A549 (cell line): ENCODE data around the gene PAX4. TPM values are rescaled to one million over a fixed set of nuclear protein-coding genes. Genes with fewer than 3 reads are reported as not detected.

Source experiments
- ATAC-seq, 2 experiments: fragments of 200-7000 bp in 1 of 2; fragments of >200 bp in 1 of 2; cut with Nextera tagmentation in 1 of 2; cut with Tn5 transposase in 1 of 2; 3 replicates each; pipeline versions ENCODE4 v1.8.0 to v1.9.1; 2018 to 2020; ENCODE audit warnings: mild to moderate bottlenecking in 1 of 2, moderate library complexity in 1 of 2
- CTCF ChIA-PET: fragments of 300-600 bp; sonication (Branson Sonifier 250); formaldehyde crosslinking; extraction: SDS; loops from one replicate; lab custom pipeline; 2021; ENCODE audit warnings: antibody characterized with exemption, inconsistent platforms; lab: Yijun Ruan, JAX
- POLR2A ChIA-PET: fragments of 350-600 bp; formaldehyde crosslinking; extraction: SDS; loops from one replicate; lab custom pipeline; 2021; ENCODE audit warnings: antibody characterized with exemption, inconsistent platforms; lab: Yijun Ruan, JAX
- DNase-seq, 2 experiments: peaks; one replicate each; pipeline versions ENCODE4 v3.0.0 to v3.0.0-alpha.2; 2011 to 2016; ENCODE audit warnings: low read depth in 1 of 2, low spot score in 1 of 2
- FAIRE-seq: peaks from 2 replicates; lab custom pipeline; 2011; peaks lifted over from hg19 to GRCh38; lab: Jason Lieb, UNC
- H3K27ac ChIP-seq, 2 experiments: fragments of >200 bp; sonication (Bioruptor Twin); formaldehyde crosslinking; 3 replicates each; pipeline ENCODE4 v1.5.1; 2016 to 2017
- H3K4me1 ChIP-seq: fragments of >200 bp; sonication (Bioruptor Twin); formaldehyde crosslinking; 3 replicates; pipeline ENCODE4 v1.6.1; 2016
- H3K4me2 ChIP-seq: fragments of >200 bp; sonication (Bioruptor Twin); formaldehyde crosslinking; 3 replicates; pipeline ENCODE4 v1.6.1; 2016
- H3K4me3 ChIP-seq: fragments of >200 bp; sonication (Bioruptor Twin); formaldehyde crosslinking; 3 replicates; pipeline ENCODE4 v1.5.1; 2016
- H3K9me3 ChIP-seq: fragments of >200 bp; sonication (Bioruptor Twin); formaldehyde crosslinking; 3 replicates; pipeline ENCODE4 v1.6.1; 2016
- BHLHE40 ChIP-seq: IDR thresholded peaks from 2 replicates; pipeline ENCODE4 v1.6.1; 2012; ENCODE audit warnings: low read depth, low read length, inconsistent platforms
- CEBPB ChIP-seq, 2 experiments: fragments of >200 bp in 1 of 2; sonication (Bioruptor Twin) in 1 of 2; formaldehyde crosslinking in 1 of 2; IDR thresholded peaks; 2 replicates each; pipeline ENCODE4 v1.6.1; 2012 to 2016
- CHD4 ChIP-seq: fragments of 200-600 bp; sonication (generic); IDR thresholded peaks from 2 replicates; pipeline ENCODE4 v1.6.1; 2016; ENCODE audit warnings: antibody characterized with exemption, mild to moderate bottlenecking, borderline replicate concordance
- ESRRA ChIP-seq: fragments of 150-350 bp; IDR thresholded peaks from 2 replicates; pipeline ENCODE4 v1.6.1; 2014; ENCODE audit warnings: mild to moderate bottlenecking, low read length, borderline replicate concordance
- HOXA7 ChIP-seq: fragments of 250-450 bp; sonication (Bioruptor Pico); IDR thresholded peaks from 2 replicates; pipeline ENCODE4 v1.5.0; 2020; ENCODE audit warnings: mild to moderate bottlenecking, moderate library complexity
- HOXB5 ChIP-seq: fragments of 250-450 bp; sonication (Bioruptor Pico); IDR thresholded peaks from 2 replicates; pipeline ENCODE4 v1.5.0; 2020; ENCODE audit warnings: mild to moderate bottlenecking, moderate library complexity
- JUN ChIP-seq, 2 experiments: fragments of >200 bp; sonication (Bioruptor Twin); formaldehyde crosslinking; IDR thresholded peaks; 2 replicates in 1 of 2; 3 replicates in 1 of 2; pipeline ENCODE4 v1.6.1; 2016 to 2017
- JUNB ChIP-seq: fragments of >200 bp; sonication (Bioruptor Twin); formaldehyde crosslinking; IDR thresholded peaks from 2 replicates; pipeline ENCODE4 v1.6.1; 2016
- KDM1A ChIP-seq: fragments of 200-600 bp; sonication (generic); IDR thresholded peaks from 2 replicates; pipeline ENCODE4 v1.6.1; 2016; ENCODE audit warnings: low read depth, mild to moderate bottlenecking
- MAFK ChIP-seq: fragments of 450-650 bp; IDR thresholded peaks from 2 replicates; pipeline ENCODE4 v1.6.1; 2014; ENCODE audit not compliant: partially characterized antibody
- MAZ ChIP-seq: fragments of 150-350 bp; IDR thresholded peaks from 2 replicates; pipeline ENCODE4 v1.6.1; 2014; ENCODE audit warnings: antibody characterized with exemption, low read depth, low read length, borderline replicate concordance
- MYC ChIP-seq: IDR thresholded peaks from 2 replicates; pipeline ENCODE4 v1.6.1; 2012; ENCODE audit warnings: mild to moderate bottlenecking, inconsistent platforms, low read length, improper control_type of control experiment, borderline replicate concordance
- NPAS2 ChIP-seq: fragments of 250-450 bp; sonication (Bioruptor Pico); IDR thresholded peaks from 2 replicates; pipeline ENCODE4 v1.8.0; 2022; ENCODE audit warnings: mild to moderate bottlenecking, moderate library complexity, borderline replicate concordance
- NR3C1 ChIP-seq: fragments of >200 bp; sonication (Bioruptor Twin); formaldehyde crosslinking; IDR thresholded peaks from 3 replicates; pipeline ENCODE4 v1.6.1; 2017
- PHF8 ChIP-seq: fragments of 200-600 bp; sonication (generic); IDR thresholded peaks from 2 replicates; pipeline ENCODE4 v1.6.1; 2016; ENCODE audit warnings: low read depth, mild to moderate bottlenecking, antibody characterized with exemption, moderate library complexity, borderline replicate concordance
- POLR2A ChIP-seq: IDR thresholded peaks from 2 replicates; pipeline ENCODE4 v1.6.1; 2012; ENCODE audit warnings: mild to moderate bottlenecking, low read length
- RARB ChIP-seq: fragments of 250-450 bp; sonication (Bioruptor Pico); IDR thresholded peaks from 2 replicates; pipeline ENCODE4 v1.8.0; 2021; ENCODE audit warnings: mild to moderate bottlenecking, moderate library complexity
- TFCP2L1 ChIP-seq: fragments of 250-450 bp; sonication (Bioruptor Pico); IDR thresholded peaks from 2 replicates; pipeline ENCODE4 v1.5.0; 2021; ENCODE audit warnings: mild to moderate bottlenecking
- ZFP36 ChIP-seq: fragments of 450-650 bp; IDR thresholded peaks from 2 replicates; pipeline ENCODE4 v1.6.1; 2014; ENCODE audit warnings: borderline replicate concordance; ENCODE audit not compliant: partially characterized antibody
- ZSCAN20 ChIP-seq: fragments of 250-450 bp; sonication (Bioruptor Pico); IDR thresholded peaks from 2 replicates; pipeline ENCODE4 v1.8.0; 2022; ENCODE audit warnings: mild to moderate bottlenecking, moderate library complexity
- WGBS: methylation state at CpG from one replicate; pipeline ENCODE4 v1.1.6; 2017; ENCODE audit errors: missing lambda C conversion rate; 5-methylcytosine and 5-hydroxymethylcytosine counted together
- polyA plus RNA-seq, 4 experiments: library from polyadenylated mRNA; depleted of rRNA in 3 of 4; stranded (reverse); fragments of >200 nt; fragmentation: RNase III in 1 of 4; extraction: RNeasy Plus Mini Kit Qiagen cat#74134 plus additional on column Dnase treatment in 1 of 4; gene quantifications; 2 replicates in 3 of 4; 3 replicates in 1 of 4; pipeline ENCODE4 v1.2.3, GENCODE V29; 2011 to 2017
- TF ChIP-seq, protein P1 (sequence below): IDR thresholded peaks from 2 replicates; pipeline ENCODE4 v1.6.1; 2012; ENCODE audit warnings: low read depth, borderline replicate concordance
- TF ChIP-seq, protein P2 (sequence below): fragments of 150-350 bp; IDR thresholded peaks from 2 replicates; pipeline ENCODE4 v1.6.1; 2014; ENCODE audit warnings: low read depth, mild to moderate bottlenecking, low read length
- TF ChIP-seq, protein P3 (sequence below): fragments of 450-650 bp; IDR thresholded peaks from 2 replicates; pipeline ENCODE4 v1.6.1; 2014; ENCODE audit warnings: antibody characterized with exemption
- TF ChIP-seq, protein P4 (sequence below): fragments of >200 bp; sonication (Bioruptor Twin); formaldehyde crosslinking; IDR thresholded peaks from 3 replicates; pipeline ENCODE4 v1.6.1; 2016
- TF ChIP-seq, protein P5 (sequence below): fragments of >200 bp; sonication (Bioruptor Twin); formaldehyde crosslinking; IDR thresholded peaks from 3 replicates; pipeline ENCODE4 v1.5.1; 2016
- TF ChIP-seq, protein P6 (sequence below): fragments of 250-450 bp; sonication (Bioruptor Pico); IDR thresholded peaks from 2 replicates; pipeline ENCODE4 v1.5.0; 2021; ENCODE audit warnings: mild to moderate bottlenecking, moderate library complexity, borderline replicate concordance

Gene PAX4
- polyA plus RNA-seq, 2 of the 4 experiments (the other 2 are of a cell fraction): not detected

DNA sequence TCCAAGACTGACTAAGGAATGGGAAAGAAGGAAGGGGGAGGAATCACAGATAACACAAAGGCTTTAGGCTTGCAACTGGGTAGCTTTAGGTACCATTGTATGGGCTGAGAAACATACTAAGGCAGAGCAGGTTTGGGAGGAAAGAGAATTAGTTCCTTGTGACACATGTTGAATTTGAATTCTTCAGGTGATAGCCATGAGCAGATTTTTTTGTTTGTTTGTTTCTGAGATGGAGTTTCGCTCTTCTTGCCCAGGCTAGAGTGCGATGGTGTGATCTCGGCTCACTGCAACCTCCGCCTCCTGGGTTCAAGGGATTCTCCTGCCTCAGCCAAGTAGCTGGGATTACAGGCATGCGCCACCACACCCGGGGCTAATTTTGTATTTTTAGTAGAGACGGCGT lies 29.7 kb upstream of the PAX4 start:
- ChIA-PET POLR2A (no interaction called here), CTCF (interaction anchor here (0.5 to 1.3 kb wide), 3 partner anchors 21 to 59 kb away, joined by 3 read pairs; partner anchors contain the start of gene ARF5)
- Histone ChIP-seq H3K4me2 (no peak overlapping the region), H3K9me3 (no peaks in the 10 kb centered on the region), H3K4me3 (no peak overlapping the region), H3K27ac (no peak overlapping the region), H3K4me1 (peaks cover 5% of the 10 kb centered on the region; the same call in 1 of the 3 replicates)
- 90% methylated on average over 8 of the region's 8 CpGs for WGBS
- TF ChIP-seq JUNB (no peak), POLR2A (no peak), MYC (no peak), NR3C1 (no peak), HOXB5 (CRISPR knock-in tag) (no peak), JUN (IDR thresholded peaks at IDR 0.05) (no peak), MAFK (no peak), CHD4 (no peak), ZSCAN20 (no peak), NPAS2 (CRISPR knock-in tag) (no peak), PHF8 (no peak), BHLHE40 (no peak), HOXA7 (no peak), CEBPB (IDR thresholded peaks at IDR 0.05) (no peak)
- TF ChIP-seq, protein P1, sequence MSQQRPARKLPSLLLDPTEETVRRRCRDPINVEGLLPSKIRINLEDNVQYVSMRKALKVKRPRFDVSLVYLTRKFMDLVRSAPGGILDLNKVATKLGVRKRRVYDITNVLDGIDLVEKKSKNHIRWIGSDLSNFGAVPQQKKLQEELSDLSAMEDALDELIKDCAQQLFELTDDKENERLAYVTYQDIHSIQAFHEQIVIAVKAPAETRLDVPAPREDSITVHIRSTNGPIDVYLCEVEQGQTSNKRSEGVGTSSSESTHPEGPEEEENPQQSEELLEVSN: no peak
- TF ChIP-seq, protein P2, sequence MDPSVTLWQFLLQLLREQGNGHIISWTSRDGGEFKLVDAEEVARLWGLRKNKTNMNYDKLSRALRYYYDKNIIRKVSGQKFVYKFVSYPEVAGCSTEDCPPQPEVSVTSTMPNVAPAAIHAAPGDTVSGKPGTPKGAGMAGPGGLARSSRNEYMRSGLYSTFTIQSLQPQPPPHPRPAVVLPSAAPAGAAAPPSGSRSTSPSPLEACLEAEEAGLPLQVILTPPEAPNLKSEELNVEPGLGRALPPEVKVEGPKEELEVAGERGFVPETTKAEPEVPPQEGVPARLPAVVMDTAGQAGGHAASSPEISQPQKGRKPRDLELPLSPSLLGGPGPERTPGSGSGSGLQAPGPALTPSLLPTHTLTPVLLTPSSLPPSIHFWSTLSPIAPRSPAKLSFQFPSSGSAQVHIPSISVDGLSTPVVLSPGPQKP: no peak
- ATAC-seq: no peak
- no peak for FAIRE-seq
- DNase-seq: no peak

DNA sequence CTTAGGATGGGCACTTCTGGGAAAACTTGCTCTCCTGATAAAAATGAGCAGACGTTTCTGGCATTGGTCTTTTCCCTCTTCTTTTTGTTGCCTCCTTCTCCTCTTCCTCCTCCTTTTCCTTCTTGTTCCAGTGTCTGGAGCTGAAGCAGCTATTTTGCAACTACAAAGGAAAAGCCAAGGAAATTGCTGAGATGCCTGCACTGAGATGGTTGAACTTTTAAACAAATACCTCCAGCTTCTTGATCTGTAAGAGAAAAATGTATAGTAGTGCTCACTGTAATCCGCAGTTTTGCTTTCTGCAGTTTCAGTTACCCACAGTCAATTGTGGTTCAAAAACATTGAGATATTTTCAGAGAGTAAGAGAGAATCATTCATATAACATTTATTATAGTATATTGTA lies 26.5 kb upstream of the PAX4 start:
- TF ChIP-seq, protein P3, sequence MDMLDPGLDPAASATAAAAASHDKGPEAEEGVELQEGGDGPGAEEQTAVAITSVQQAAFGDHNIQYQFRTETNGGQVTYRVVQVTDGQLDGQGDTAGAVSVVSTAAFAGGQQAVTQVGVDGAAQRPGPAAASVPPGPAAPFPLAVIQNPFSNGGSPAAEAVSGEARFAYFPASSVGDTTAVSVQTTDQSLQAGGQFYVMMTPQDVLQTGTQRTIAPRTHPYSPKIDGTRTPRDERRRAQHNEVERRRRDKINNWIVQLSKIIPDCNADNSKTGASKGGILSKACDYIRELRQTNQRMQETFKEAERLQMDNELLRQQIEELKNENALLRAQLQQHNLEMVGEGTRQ: no peak
- TF ChIP-seq, protein P4, sequence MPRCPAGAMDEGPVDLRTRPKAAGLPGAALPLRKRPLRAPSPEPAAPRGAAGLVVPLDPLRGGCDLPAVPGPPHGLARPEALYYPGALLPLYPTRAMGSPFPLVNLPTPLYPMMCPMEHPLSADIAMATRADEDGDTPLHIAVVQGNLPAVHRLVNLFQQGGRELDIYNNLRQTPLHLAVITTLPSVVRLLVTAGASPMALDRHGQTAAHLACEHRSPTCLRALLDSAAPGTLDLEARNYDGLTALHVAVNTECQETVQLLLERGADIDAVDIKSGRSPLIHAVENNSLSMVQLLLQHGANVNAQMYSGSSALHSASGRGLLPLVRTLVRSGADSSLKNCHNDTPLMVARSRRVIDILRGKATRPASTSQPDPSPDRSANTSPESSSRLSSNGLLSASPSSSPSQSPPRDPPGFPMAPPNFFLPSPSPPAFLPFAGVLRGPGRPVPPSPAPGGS: no peak
- TF ChIP-seq KDM1A: no peak
- no peak for TF ChIP-seq HOXA7
- TF ChIP-seq, protein P5, sequence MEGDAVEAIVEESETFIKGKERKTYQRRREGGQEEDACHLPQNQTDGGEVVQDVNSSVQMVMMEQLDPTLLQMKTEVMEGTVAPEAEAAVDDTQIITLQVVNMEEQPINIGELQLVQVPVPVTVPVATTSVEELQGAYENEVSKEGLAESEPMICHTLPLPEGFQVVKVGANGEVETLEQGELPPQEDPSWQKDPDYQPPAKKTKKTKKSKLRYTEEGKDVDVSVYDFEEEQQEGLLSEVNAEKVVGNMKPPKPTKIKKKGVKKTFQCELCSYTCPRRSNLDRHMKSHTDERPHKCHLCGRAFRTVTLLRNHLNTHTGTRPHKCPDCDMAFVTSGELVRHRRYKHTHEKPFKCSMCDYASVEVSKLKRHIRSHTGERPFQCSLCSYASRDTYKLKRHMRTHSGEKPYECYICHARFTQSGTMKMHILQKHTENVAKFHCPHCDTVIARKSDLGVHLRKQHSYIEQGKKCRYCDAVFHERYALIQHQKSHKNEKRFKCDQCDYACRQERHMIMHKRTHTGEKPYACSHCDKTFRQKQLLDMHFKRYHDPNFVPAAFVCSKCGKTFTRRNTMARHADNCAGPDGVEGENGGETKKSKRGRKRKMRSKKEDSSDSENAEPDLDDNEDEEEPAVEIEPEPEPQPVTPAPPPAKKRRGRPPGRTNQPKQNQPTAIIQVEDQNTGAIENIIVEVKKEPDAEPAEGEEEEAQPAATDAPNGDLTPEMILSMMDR: no peak
- TF ChIP-seq MAFK: no peak
- no peak for TF ChIP-seq MAZ
- TF ChIP-seq, protein P6, sequence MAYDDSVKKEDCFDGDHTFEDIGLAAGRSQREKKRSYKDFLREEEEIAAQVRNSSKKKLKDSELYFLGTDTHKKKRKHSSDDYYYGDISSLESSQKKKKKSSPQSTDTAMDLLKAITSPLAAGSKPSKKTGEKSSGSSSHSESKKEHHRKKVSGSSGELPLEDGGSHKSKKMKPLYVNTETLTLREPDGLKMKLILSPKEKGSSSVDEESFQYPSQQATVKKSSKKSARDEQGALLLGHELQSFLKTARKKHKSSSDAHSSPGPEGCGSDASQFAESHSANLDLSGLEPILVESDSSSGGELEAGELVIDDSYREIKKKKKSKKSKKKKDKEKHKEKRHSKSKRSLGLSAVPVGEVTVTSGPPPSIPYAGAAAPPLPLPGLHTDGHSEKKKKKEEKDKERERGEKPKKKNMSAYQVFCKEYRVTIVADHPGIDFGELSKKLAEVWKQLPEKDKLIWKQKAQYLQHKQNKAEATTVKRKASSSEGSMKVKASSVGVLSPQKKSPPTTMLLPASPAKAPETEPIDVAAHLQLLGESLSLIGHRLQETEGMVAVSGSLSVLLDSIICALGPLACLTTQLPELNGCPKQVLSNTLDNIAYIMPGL (CRISPR knock-in tag): no peak
- no peak for TF ChIP-seq ESRRA
- TF ChIP-seq ZFP36: no peak
- no peak for TF ChIP-seq RARB (CRISPR knock-in tag)
- no peak for TF ChIP-seq TFCP2L1 (CRISPR knock-in tag)
- DNase-seq (no peak), FAIRE-seq (no peak), ATAC-seq (no peak)
- Histone ChIP-seq H3K27ac (no peak overlapping the region), H3K4me2 (no peak overlapping the region), H3K4me1 (no peaks in the 10 kb centered on the region), H3K4me3 (no peak overlapping the region), H3K9me3 (no peaks in the 10 kb centered on the region)
- POLR2A ChIA-PET: no interaction called here
- WGBS: 63% methylated on average over 2 of the region's 2 CpGs
- CTCF ChIA-PET: no interaction called here
